Neural crest cell (in vitro differentiated cells): ENCODE data around the gene TRAPPC5. TPM values are rescaled to one million over a fixed set of nuclear protein-coding genes. Genes with fewer than 3 reads are reported as not detected.

Experiments used
- DNase-seq: peaks from one replicate; pipeline ENCODE4 v3.0.0; 2021; ENCODE audit warnings: low read depth, mixed read lengths, low spot score
- H3K27ac Mint-ChIP-seq: one replicate; pipeline ENCODE4 v1.8.0; 2021; ENCODE audit warnings: mild to moderate bottlenecking, mixed read lengths; ENCODE audit not compliant: unreplicated experiment
- H3K27me3 Mint-ChIP-seq: 2 replicates; pipeline ENCODE4 v1.8.0; 2021; ENCODE audit warnings: low read depth, mild to moderate bottlenecking, mixed read lengths
- H3K36me3 Mint-ChIP-seq: 2 replicates; pipeline ENCODE4 v1.8.0; 2021; ENCODE audit warnings: low read depth, mild to moderate bottlenecking, mixed read lengths
- H3K4me1 Mint-ChIP-seq: 2 replicates; pipeline ENCODE4 v1.8.0; 2021; ENCODE audit warnings: mixed read lengths
- H3K4me3 Mint-ChIP-seq: one replicate; pipeline ENCODE4 v1.8.0; 2021; ENCODE audit warnings: mild to moderate bottlenecking, mixed read lengths
- H3K9me3 Mint-ChIP-seq: 2 replicates; pipeline ENCODE4 v1.8.0; 2021; ENCODE audit warnings: mixed read lengths
- CTCF ChIP-seq: fragments of 200-600 bp; sonication (generic); conservative IDR thresholded peaks from 2 replicates; pipeline ENCODE4 v1.5.0; 2021; ENCODE audit warnings: antibody characterized with exemption, mild to moderate bottlenecking
- total RNA-seq: library from RNA; stranded (reverse); gene quantifications from 2 replicates; pipeline ENCODE4 v1.2.1, GENCODE V29; 2021

TRAPPC5 gene
- total RNA-seq, 1 donor from 2014 or later: 83.8 TPM

- Mint-ChIP-seq H3K36me3 (no peaks in the 10 kb centered on the region), H3K9me3 (no peaks in the 10 kb centered on the region), H3K27ac (no peak overlapping the region), H3K4me3 (no peak overlapping the region), H3K4me1 (peaks cover 10% of the 10 kb centered on the region), H3K27me3 (peaks cover 28% of the 10 kb centered on the region)
- no peak for DNase-seq
- TF ChIP-seq CTCF: no peak
Observed at GRCh38 chr19:7657131-7657751, 23.4 kb upstream of the TRAPPC5 start.

DNA sequence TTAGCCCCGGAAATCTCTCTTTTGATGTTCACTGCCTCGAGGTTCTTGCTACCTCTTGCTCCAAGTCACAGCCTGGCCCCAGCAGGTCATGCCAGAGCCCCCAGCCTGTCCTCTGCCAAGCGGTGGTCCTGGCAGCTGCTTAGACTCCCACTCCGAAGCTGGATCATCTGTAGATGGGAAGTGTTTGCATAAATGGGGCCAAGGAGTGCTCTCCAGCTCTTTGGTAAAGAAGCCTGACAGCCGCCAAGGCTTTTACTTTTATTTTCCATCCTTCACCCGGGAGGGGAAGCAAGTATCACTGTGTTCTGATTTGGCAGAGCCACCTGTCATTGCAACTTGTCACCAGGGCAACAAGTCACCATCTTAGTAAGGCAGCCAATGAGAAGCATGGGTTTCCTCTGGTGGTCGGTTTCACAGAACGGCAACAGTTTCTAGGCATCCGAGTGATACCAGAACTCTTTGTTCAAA lies 22.4 kb upstream of the TRAPPC5 start:
- no peak for TF ChIP-seq CTCF
- Mint-ChIP-seq H3K36me3 (no peaks in the 10 kb centered on the region), H3K27me3 (peaks cover 27% of the 10 kb centered on the region), H3K27ac (no peak overlapping the region), H3K4me3 (no peak overlapping the region), H3K9me3 (no peaks in the 10 kb centered on the region), H3K4me1 (peaks cover 5% of the 10 kb centered on the region)
- no peak for DNase-seq

DNA sequence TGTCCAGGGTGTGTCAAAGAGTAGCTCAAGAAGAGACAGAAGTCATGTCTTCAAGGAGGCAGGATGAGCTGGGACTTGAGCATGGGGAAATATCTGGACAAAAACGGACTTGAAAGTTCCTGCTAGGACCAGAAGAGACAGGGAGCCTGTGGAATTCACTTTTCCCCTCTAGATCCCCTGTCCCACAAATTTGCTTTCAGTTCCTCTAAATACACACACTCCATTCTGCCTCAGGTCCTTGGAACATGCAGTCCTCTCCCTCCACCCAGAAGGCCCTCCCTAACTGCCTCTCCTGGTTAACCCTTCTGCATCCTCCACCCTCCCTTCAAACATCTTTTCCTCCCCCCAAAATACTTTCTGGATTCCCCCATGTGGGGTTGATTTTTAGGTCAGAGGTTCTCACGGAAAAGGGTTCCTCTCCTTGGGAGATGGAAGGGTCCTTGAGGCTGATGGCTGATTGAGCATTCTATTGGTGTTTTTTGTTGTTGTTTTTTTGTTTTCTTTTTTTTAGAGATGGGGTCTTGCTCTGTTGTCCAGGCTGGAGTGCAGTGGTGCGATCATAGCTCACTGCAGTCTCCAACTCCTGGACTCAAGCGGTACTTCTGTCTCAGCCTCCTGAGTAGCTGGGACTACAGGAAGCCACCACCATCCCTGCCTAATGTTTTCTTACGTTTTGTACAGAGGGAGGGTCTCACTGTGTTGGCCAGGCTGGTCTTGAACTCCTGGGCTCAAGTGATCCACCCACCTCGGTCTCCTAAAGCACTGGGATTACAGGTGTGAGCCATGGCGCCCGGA lies 18.7 kb upstream of the TRAPPC5 start:
- peaks cover 36% of the 10 kb centered on the region for H3K27me3 Mint-ChIP-seq
- peaks cover 5% of the 10 kb centered on the region for H3K4me1 Mint-ChIP-seq
- H3K9me3 Mint-ChIP-seq: no peaks in the 10 kb centered on the region
- no peaks in the 10 kb centered on the region for H3K36me3 Mint-ChIP-seq
- TF ChIP-seq CTCF: no peak
- no peak overlapping the region for H3K4me3 Mint-ChIP-seq
- DNase-seq: no peak
- no peak overlapping the region for H3K27ac Mint-ChIP-seq

GRCh38 chr19:7662657-7663056 lies 18.0 kb upstream of the TRAPPC5 start:
- H3K4me3 Mint-ChIP-seq: no peak overlapping the region
- no peak for DNase-seq

DNA sequence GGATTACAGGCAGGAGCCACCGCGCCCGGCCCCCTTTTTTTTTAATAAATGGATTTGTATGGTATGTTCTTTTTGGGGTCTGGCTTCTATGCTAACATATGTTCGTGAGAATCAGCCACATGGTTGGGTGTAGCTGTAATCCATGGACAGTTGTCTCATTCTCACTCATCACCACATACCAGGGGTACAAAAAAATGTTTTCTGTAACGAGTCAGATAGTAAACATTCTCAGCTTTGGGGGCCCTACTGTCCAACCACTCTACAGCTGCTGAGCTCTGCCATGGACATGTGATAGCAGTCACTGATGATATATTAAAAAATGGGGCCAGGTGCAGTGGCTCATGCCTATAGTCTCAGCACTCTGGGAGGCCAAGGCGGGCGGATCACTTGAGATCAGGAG lies 16.9 kb upstream of the TRAPPC5 start:
- DNase-seq: no peak
- TF ChIP-seq CTCF: no peak
- H3K4me3 Mint-ChIP-seq: no peak overlapping the region
- no peaks in the 10 kb centered on the region for H3K9me3 Mint-ChIP-seq
- no peaks in the 10 kb centered on the region for H3K36me3 Mint-ChIP-seq
- no peaks in the 10 kb centered on the region for H3K4me1 Mint-ChIP-seq
- no peak overlapping the region for H3K27ac Mint-ChIP-seq
- peaks cover 46% of the 10 kb centered on the region for H3K27me3 Mint-ChIP-seq

More at GRCh38 chr19:7662657-7663056, 18.0 kb upstream of the TRAPPC5 start:
- no peak for TF ChIP-seq CTCF
- peaks cover 40% of the 10 kb centered on the region for H3K27me3 Mint-ChIP-seq
- no peaks in the 10 kb centered on the region for H3K36me3 Mint-ChIP-seq
- H3K9me3 Mint-ChIP-seq: no peaks in the 10 kb centered on the region
- H3K27ac Mint-ChIP-seq: no peak overlapping the region
- peaks cover 5% of the 10 kb centered on the region for H3K4me1 Mint-ChIP-seq
